Measurements from ENCODE around the gene NCKAP5. TPM values are rescaled to one million over a fixed set of nuclear protein-coding genes. Genes with fewer than 3 reads are reported as not detected.

Gene NCKAP5
- total RNA-seq, 1 donor from 2014 or later: 0.26 TPM

DNA sequence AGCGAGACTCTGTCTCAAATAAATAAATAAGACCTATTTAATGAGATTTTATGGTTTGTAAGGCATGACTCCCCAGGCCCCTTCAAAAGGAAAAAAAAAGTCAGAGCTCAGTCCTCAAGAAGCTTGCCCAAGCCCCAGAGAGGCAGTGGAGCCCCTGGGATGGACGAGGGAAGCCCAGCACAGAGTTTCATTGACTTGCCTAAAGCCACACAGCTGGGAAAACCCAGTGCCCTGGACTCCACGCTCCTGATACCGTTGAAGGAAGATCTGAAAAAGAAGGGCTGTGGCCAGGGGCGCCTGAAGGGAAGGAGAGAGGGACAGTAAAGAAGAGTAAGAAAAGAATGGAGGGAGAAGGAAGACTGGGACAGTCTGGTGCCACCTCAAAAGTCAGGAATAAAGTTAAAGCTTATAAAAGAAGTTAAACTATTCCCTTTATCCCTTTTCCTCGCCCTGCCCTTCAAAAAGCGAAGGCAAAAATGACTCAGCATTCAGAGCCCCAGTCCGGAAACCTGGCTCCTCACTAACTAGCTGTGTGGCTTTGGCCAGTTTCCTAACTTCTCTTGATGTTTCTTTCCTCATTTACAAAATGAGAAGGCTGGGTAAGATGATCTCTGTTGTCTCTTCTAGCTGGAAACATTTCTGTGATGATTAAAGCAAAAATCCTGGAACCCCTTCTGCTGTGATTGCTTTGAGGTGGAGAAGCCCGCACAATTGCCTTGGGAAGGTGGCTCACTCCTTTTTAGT is 945.0 kb downstream of the NCKAP5 start:
- DNase-seq (ENCODE audit: low read depth): peak; percentile 44
- no peak for FAIRE-seq
- no peaks in the 10 kb centered on the region for H3K27me3 ChIP-seq (ENCODE audit: control insufficient read depth, insufficient read depth, low read length)

More for the DNA sequence above, 945.0 kb downstream of the NCKAP5 start:
- TF ChIP-seq, protein P1, sequence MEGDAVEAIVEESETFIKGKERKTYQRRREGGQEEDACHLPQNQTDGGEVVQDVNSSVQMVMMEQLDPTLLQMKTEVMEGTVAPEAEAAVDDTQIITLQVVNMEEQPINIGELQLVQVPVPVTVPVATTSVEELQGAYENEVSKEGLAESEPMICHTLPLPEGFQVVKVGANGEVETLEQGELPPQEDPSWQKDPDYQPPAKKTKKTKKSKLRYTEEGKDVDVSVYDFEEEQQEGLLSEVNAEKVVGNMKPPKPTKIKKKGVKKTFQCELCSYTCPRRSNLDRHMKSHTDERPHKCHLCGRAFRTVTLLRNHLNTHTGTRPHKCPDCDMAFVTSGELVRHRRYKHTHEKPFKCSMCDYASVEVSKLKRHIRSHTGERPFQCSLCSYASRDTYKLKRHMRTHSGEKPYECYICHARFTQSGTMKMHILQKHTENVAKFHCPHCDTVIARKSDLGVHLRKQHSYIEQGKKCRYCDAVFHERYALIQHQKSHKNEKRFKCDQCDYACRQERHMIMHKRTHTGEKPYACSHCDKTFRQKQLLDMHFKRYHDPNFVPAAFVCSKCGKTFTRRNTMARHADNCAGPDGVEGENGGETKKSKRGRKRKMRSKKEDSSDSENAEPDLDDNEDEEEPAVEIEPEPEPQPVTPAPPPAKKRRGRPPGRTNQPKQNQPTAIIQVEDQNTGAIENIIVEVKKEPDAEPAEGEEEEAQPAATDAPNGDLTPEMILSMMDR (IDR thresholded peaks at IDR 0.05; ENCODE audit: insufficient read depth, low read length, severe bottlenecking): no peak
- Histone ChIP-seq H3K4me3 (ENCODE audit: low read depth, low read length) (no peak overlapping the region), H3K36me3 (ENCODE audit: control insufficient read depth, insufficient read depth, low read length) (no peaks in the 10 kb centered on the region)

Data from bronchial epithelial cell (primary cell).